ENCODE results near the gene WNT7A. TPM values are rescaled to one million over a fixed set of nuclear protein-coding genes. Genes with fewer than 3 reads are reported as not detected.

The WNT7A gene
- total and polyA plus RNA-seq, 2 donors (not counting 3 experiments of a cell fraction or from before 2014, with no cell fraction given): not detected

- Histone ChIP-seq H3K4me1 (ENCODE audit: control insufficient read depth, extremely low read depth, insufficient read depth, low read length) (no peaks in the 10 kb centered on the region), H2AFZ (ENCODE audit: low read depth, low read length) (no peak overlapping the region), H4K20me1 (replicated peaks; ENCODE audit: control insufficient read depth, extremely low read depth, insufficient read depth, low read length) (no peaks in the 10 kb centered on the region), H3K4me3 (replicated peaks in 1 of 3; ENCODE audit: insufficient read depth in 1 of 3, low read depth in 1 of 3, low read length in 3 of 3) (no peak overlapping the region), H3K27ac (ENCODE audit: insufficient read depth, low read depth, low read length) (no peak overlapping the region), H3K27me3 (ENCODE audit: control insufficient read depth in 2 of 2, insufficient read depth in 2 of 2, low read length in 2 of 2) (no peaks in the 10 kb centered on the region), H3K4me2 (ENCODE audit: insufficient read depth, low read length) (no peak overlapping the region), H3K36me3 (ENCODE audit: control insufficient read depth in 2 of 2, extremely low read depth in 1 of 2, insufficient read depth in 2 of 2, low read length in 2 of 2) (no peaks in the 10 kb centered on the region), H3K9ac (replicated peaks; ENCODE audit: extremely low read depth, insufficient read depth, low read length) (no peak overlapping the region), H3K9me1 (replicated peaks; ENCODE audit: control insufficient read depth, extremely low read depth, insufficient read depth, low read length) (no peaks in the 10 kb centered on the region), H3K9me3 (replicated peaks; ENCODE audit: control insufficient read depth, insufficient read depth, low read length) (no peaks in the 10 kb centered on the region), H3K79me2 (ENCODE audit: control insufficient read depth, insufficient read depth, low read length) (no peaks in the 10 kb centered on the region)
- dilution Hi-C loops (cut with MboI; ENCODE audit: extremely low pct_ligation_motif_present, low sequenced_read_pairs): no loop called here
- ChIA-PET POLR2A (no interaction called here), CTCF (no interaction called here)
- no TSS peak for BruUV-seq (replicated peaks)
- FAIRE-seq (no peak), DNase-seq (ENCODE audit: low read depth, low spot score) (no peak)
- intact Hi-C loops (cut with micrococcal nuclease): no loop called here
- TF ChIP-seq EZH2 (IDR thresholded peaks at IDR 0.05; ENCODE audit: borderline replicate concordance, low read depth, low read length, severe bottlenecking) (no peak), MYC (IDR thresholded peaks at IDR 0.05; ENCODE audit: low read depth, low read length) (no peak), POLR2A (IDR thresholded peaks at IDR 0.05; ENCODE audit: low read depth, low read length) (no peak), JUN (IDR thresholded peaks at IDR 0.05; ENCODE audit: borderline replicate concordance, insufficient read depth, insufficient read length, low read depth) (no peak), POLR2AphosphoS5 (IDR thresholded peaks at IDR 0.05; ENCODE audit: insufficient read depth, low read depth, low read length) (no peak), MAX (IDR thresholded peaks at IDR 0.05; ENCODE audit: insufficient read depth, insufficient read length) (no peak), GATA2 (IDR thresholded peaks at IDR 0.05; ENCODE audit: insufficient read depth, insufficient read length, low read depth, low read length) (no peak), FOS (IDR thresholded peaks at IDR 0.05; ENCODE audit: borderline replicate concordance, insufficient read depth, low read length) (no peak)
- TF ChIP-seq, protein P1, sequence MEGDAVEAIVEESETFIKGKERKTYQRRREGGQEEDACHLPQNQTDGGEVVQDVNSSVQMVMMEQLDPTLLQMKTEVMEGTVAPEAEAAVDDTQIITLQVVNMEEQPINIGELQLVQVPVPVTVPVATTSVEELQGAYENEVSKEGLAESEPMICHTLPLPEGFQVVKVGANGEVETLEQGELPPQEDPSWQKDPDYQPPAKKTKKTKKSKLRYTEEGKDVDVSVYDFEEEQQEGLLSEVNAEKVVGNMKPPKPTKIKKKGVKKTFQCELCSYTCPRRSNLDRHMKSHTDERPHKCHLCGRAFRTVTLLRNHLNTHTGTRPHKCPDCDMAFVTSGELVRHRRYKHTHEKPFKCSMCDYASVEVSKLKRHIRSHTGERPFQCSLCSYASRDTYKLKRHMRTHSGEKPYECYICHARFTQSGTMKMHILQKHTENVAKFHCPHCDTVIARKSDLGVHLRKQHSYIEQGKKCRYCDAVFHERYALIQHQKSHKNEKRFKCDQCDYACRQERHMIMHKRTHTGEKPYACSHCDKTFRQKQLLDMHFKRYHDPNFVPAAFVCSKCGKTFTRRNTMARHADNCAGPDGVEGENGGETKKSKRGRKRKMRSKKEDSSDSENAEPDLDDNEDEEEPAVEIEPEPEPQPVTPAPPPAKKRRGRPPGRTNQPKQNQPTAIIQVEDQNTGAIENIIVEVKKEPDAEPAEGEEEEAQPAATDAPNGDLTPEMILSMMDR (IDR thresholded peaks at IDR 0.05; ENCODE audit: extremely low read depth in 1 of 2, insufficient read depth in 1 of 2, low read depth in 1 of 2, low read length in 2 of 2): no peak
Measured at GRCh38 chr3:13901935-13902584, 22.2 kb upstream of the WNT7A start.
